ENCODE measurements around the gene PANK4. TPM values are rescaled to one million over a fixed set of nuclear protein-coding genes. Genes with fewer than 3 reads are reported as not detected.

The PANK4 gene
- total RNA-seq, 2 experiments from 2014 or later = 66.6 to 76.6 TPM

GRCh38 chr1:2564006-2564814 is 37.8 kb upstream of the PANK4 start:
- Mint-ChIP-seq H3K4me3 (no peak overlapping the region), H3K36me3 (ENCODE audit: low read depth) (peaks cover 9% of the 10 kb centered on the region), H3K27me3 (no peaks in the 10 kb centered on the region), H3K4me1 (peaks cover 5% of the 10 kb centered on the region), H3K27ac (no peak overlapping the region), H3K9me3 (no peaks in the 10 kb centered on the region)
- POLR2A ChIA-PET = interaction anchor here (1.5 kb wide), 1 partner anchor 8 kb away, joined by 3 read pairs; the partner anchor contains the start of gene TNFRSF14
- CTCF ChIA-PET = interaction anchor here (1.6 to 4.1 kb wide), 2 partner anchors 14 kb away, joined by 6 to 17 read pairs; no protein-coding TSS in a partner anchor
- no peak for DNase-seq

GRCh38 chr1:2563205-2563604 is 36.8 kb upstream of the PANK4 start:
- Mint-ChIP-seq H3K9me3 (no peaks in the 10 kb centered on the region), H3K4me3 (no peak overlapping the region), H3K4me1 (peaks cover 10% of the 10 kb centered on the region), H3K36me3 (ENCODE audit: low read depth) (peaks cover 14% of the 10 kb centered on the region), H3K27me3 (no peaks in the 10 kb centered on the region), H3K27ac (no peak overlapping the region)
- POLR2A ChIA-PET = no interaction called here
- CTCF ChIA-PET = interaction anchor here (4.1 kb wide), 1 partner anchor 15 kb away, joined by 17 read pairs; no protein-coding TSS in a partner anchor
- no peak for DNase-seq

DNA sequence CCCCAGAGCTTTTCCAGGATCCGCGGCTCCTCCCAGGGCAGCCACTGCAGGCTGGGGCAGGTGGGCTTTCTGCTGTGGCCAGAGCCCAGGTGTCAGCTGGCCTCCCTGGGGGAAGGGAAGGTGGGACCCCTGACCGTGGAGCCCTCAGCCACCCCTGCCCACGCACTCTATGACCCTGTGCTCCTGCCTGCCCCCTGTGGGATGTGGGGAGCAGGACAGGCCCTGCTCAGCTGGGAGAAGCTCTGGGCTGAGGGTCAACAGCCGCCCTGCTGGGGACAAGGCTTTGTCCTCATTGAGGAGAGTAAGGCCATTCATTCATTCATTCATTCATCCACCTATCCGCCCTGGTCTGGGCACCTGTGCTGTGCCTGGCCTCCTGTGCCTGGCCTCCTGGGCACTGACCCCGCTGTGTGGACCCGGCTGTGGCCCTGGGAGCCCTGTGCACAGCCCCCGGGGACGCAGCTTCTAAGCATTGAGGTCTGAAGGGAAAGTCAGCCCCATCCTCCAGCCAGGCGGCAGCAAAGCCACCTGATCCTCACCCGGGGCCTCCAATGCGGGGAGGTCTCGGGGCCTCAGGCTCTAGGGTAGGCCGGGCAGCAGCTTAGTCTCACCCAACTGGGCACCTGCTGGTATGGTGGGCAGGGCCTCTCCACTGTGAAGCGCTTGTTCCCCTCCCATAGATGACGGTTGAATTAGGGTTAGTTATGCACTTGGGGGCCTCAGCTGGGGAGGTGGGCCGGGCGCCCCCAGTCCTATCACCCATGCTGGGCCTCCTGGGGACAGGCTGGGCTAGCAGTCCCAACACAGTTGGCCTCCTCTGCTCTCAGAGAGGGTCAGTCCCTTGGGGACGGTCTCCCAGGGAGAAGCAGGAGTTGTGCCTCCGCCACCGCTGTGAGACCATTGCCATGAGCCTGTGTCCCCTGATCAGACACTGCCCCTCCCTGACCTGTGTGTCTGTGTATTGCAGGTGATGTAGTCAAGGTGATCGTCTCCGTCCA is 35.8 kb upstream of the PANK4 start:
- ChIA-PET POLR2A (no interaction called here), CTCF (interaction anchor here (0.8 to 4.1 kb wide), 7 partner anchors 8 to 31 kb away, joined by 3 to 17 read pairs (median 6); no protein-coding TSS in a partner anchor)
- no peak for DNase-seq
- Mint-ChIP-seq H3K4me3 (no peak overlapping the region), H3K27me3 (no peaks in the 10 kb centered on the region), H3K4me1 (peaks cover 18% of the 10 kb centered on the region), H3K27ac (no peak overlapping the region), H3K36me3 (ENCODE audit: low read depth) (peaks cover 14% of the 10 kb centered on the region), H3K9me3 (no peaks in the 10 kb centered on the region)

DNA sequence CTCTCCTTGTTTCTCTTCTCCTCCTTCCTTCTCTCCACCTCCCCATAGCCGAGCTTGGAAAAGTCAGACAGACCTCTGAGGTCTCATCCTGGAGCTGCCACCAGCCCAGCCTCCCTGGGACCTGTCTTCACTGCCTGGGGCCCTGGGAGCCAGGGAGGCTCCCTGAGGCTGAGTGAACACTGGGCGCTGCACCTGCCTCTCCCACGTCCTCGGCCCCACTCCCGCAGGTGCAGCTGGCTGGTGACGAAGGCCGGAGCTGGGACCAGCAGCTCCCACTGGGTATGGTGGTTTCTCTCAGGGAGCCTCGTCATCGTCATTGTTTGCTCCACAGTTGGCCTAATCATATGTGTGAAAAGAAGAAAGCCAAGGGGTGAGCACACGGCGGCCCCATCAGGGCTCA is 35.0 kb upstream of the PANK4 start:
- CTCF ChIA-PET = interaction anchor here (0.6 to 4.1 kb wide), 10 partner anchors 9 to 1033 kb away, joined by 3 to 17 read pairs (median 4); partner anchors contain the start of gene HES5

GRCh38 chr1:2560299-2561073 is 34.1 kb upstream of the PANK4 start:
- Mint-ChIP-seq H3K27ac (no peak overlapping the region), H3K4me1 (peaks cover 28% of the 10 kb centered on the region), H3K9me3 (no peaks in the 10 kb centered on the region), H3K36me3 (ENCODE audit: low read depth) (peaks cover 20% of the 10 kb centered on the region), H3K4me3 (no peak overlapping the region), H3K27me3 (no peaks in the 10 kb centered on the region)
- POLR2A ChIA-PET = no interaction called here
- CTCF ChIA-PET = interaction anchor here (0.7 to 4.1 kb wide), 5 partner anchors 12 to 226 kb away, joined by 3 to 17 read pairs (median 10); partner anchors contain the start of gene HES5
- no peak for DNase-seq

More for the DNA sequence above, 35.0 kb upstream of the PANK4 start:
- POLR2A ChIA-PET = no interaction called here
- Mint-ChIP-seq H3K4me1 (peaks cover 21% of the 10 kb centered on the region), H3K36me3 (ENCODE audit: low read depth) (peaks cover 18% of the 10 kb centered on the region), H3K27ac (no peak overlapping the region), H3K27me3 (no peaks in the 10 kb centered on the region), H3K9me3 (no peaks in the 10 kb centered on the region), H3K4me3 (no peak overlapping the region)
- no peak for DNase-seq

DNA sequence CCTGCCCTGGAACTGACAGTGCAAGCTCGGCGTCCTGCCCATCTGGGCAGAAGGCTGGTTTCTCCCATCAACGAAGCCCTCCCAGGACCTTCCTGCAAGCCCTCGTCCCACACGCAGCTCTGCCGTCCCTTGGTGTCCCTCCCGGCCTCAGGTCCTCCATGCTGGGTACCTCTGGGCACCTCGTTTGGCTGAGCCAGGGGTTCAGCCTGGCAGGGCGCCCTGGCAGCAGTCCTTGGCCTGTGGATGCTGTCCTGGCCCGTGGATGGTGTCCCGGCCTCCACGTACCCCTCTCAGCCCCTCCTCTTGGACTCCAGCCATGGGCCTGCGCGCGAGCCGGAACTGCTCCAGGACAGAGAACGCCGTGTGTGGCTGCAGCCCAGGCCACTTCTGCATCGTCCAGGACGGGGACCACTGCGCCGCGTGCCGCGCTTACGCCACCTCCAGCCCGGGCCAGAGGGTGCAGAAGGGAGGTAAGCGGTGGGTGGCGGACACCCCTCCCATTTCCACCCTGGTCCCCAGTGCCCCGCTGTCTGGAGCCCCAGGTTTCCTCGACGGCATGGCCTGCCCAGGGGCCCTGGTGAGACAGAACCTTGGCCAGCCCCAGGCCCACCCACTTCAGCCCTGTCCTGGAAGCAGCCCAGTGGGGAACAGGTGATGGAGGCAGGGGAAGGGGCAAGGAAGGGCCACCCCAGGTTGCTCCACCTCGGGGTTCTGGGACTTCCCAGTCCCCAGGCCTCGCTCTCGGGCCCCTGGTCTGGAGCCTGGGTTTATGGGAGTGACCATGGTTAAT is 33.3 kb upstream of the PANK4 start:
- H3K27ac Mint-ChIP-seq = no peak overlapping the region
- no peaks in the 10 kb centered on the region for H3K9me3 Mint-ChIP-seq
- peaks cover 34% of the 10 kb centered on the region for H3K4me1 Mint-ChIP-seq
- H3K4me3 Mint-ChIP-seq = no peak overlapping the region
- no peaks in the 10 kb centered on the region for H3K27me3 Mint-ChIP-seq
- DNase-seq = no peak
- ChIA-PET CTCF (interaction anchor here (2.2 to 4.1 kb wide), 3 partner anchors 11 to 25 kb away, joined by 10 to 17 read pairs (median 12); no protein-coding TSS in a partner anchor), POLR2A (no interaction called here)
- peaks cover 20% of the 10 kb centered on the region for H3K36me3 Mint-ChIP-seq (ENCODE audit: low read depth)

- Mint-ChIP-seq H3K27me3 (no peaks in the 10 kb centered on the region), H3K9me3 (no peaks in the 10 kb centered on the region), H3K27ac (peak overlapping the region; percentile 60), H3K4me1 (peaks cover 41% of the 10 kb centered on the region), H3K4me3 (peak overlapping the region; percentile 58), H3K36me3 (ENCODE audit: low read depth) (peaks cover 20% of the 10 kb centered on the region)
- no peak for DNase-seq
- POLR2A ChIA-PET = no interaction called here
- CTCF ChIA-PET = interaction anchor here (1.2 kb wide), 1 partner anchor 10 kb away, joined by 3 read pairs; no protein-coding TSS in a partner anchor
These were observed 32.5 kb upstream of the PANK4 start for GRCh38 chr1:2558861-2559260.

DNA sequence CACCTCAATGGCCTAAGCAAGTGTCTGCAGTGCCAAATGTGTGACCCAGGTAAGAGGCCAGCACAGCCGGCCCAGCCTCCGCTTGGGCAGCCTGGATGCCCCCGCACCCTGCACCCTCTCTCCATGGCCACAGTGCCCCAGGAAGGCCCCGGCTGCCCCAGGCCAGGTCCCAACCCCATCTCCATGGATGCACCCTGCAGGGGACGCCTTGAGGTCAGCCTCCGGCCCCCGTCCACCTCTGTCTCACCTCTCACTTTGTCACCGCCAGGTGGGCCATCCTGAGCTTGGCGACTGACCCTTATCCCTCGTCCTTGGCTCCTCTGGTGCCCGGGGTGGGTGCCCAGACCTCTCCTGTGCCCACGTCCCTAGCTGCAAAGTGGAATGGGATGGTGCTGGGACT is 32.0 kb upstream of the PANK4 start:
- peak overlapping the region; percentile 100 for H3K27ac Mint-ChIP-seq
- no peak for DNase-seq
- peaks cover 23% of the 10 kb centered on the region for H3K36me3 Mint-ChIP-seq (ENCODE audit: low read depth)
- peaks cover 44% of the 10 kb centered on the region for H3K4me1 Mint-ChIP-seq
- H3K27me3 Mint-ChIP-seq = no peaks in the 10 kb centered on the region
- POLR2A ChIA-PET = no interaction called here
- CTCF ChIA-PET = interaction anchor here (1.2 kb wide), 1 partner anchor 10 kb away, joined by 3 read pairs; no protein-coding TSS in a partner anchor
- no peaks in the 10 kb centered on the region for H3K9me3 Mint-ChIP-seq
- H3K4me3 Mint-ChIP-seq = peak overlapping the region; percentile 100

GRCh38 chr1:2557482-2558400 is 31.3 kb upstream of the PANK4 start:
- peak overlapping the region; percentile 100 for H3K4me3 Mint-ChIP-seq
- peaks cover 44% of the 10 kb centered on the region for H3K4me1 Mint-ChIP-seq
- DNase-seq = no peak
- peaks cover 21% of the 10 kb centered on the region for H3K36me3 Mint-ChIP-seq (ENCODE audit: low read depth)
- no peaks in the 10 kb centered on the region for H3K27me3 Mint-ChIP-seq
- POLR2A ChIA-PET = interaction anchor here (1.5 kb wide), 1 partner anchor 28 kb away, joined by 8 read pairs; the partner anchor contains the start of gene PRXL2B
- CTCF ChIA-PET = interaction anchor here (1.1 to 1.2 kb wide), 2 partner anchors 9 to 27 kb away, joined by 3 read pairs; no protein-coding TSS in a partner anchor
- peak overlapping the region; percentile 100 for H3K27ac Mint-ChIP-seq
- H3K9me3 Mint-ChIP-seq = no peaks in the 10 kb centered on the region

- DNase-seq = peak; percentile 53
- H3K27ac Mint-ChIP-seq = peak overlapping the region; percentile 100
- CTCF ChIA-PET = interaction anchor here (1.0 to 1.9 kb wide), 6 partner anchors 8 to 30 kb away, joined by 3 to 5 read pairs (median 3); no protein-coding TSS in a partner anchor
- H3K4me1 Mint-ChIP-seq = peaks cover 44% of the 10 kb centered on the region
- H3K36me3 Mint-ChIP-seq (ENCODE audit: low read depth) = peaks cover 21% of the 10 kb centered on the region
- H3K4me3 Mint-ChIP-seq = peak overlapping the region; percentile 100
- no peaks in the 10 kb centered on the region for H3K9me3 Mint-ChIP-seq
- POLR2A ChIA-PET = interaction anchor here (0.6 to 1.5 kb wide), 4 partner anchors 8 to 647 kb away, joined by 3 to 8 read pairs (median 5); partner anchors contain the start of gene PRXL2B
- H3K27me3 Mint-ChIP-seq = no peaks in the 10 kb centered on the region
These were observed 30.5 kb upstream of the PANK4 start for GRCh38 chr1:2556678-2557481.

Measured in activated CD4-positive, alpha-beta T cell treated with anti-CD3 and anti-CD28 coated beads, Interleukin-2, amount 10 ng/mL, durations not matched to agents 7 days and 5 days (primary cell).